GM21825 (cell line): ENCODE results near the gene PTCHD4.
"Not testable (repeated sequence)": the region's sequence is repeated elsewhere in the genome, so short reads cannot be mapped to it uniquely, and the experiment has no call there.

Experiments used
- ATAC-seq: cut with Tn5 transposase; IDR thresholded peaks from one replicate; pipeline ENCODE4 v1.9.1; 2021; ENCODE audit warnings: mild to moderate bottlenecking, moderate library complexity; ENCODE audit not compliant: unreplicated experiment

Gene PTCHD4

DNA sequence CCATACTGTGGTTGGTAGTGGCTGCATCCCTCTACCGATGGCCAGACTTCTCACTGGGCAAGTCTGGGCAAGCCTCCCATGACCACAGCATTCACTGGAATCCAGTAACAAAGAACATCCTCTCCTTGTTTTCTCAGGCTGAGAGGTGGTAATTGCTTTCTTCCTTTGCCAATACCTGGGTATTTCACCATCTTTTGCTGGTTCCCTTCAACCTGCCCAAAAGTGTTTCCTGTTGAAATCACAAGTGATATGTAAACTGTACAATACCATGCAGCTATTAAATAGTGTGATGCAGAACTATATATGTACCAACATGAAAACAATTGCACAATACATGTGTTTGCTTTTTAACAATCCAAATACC, at the start of gene PTCHD4:
TSS of gene PTCHD4 (minus strand) at position 55 of the 364 bp plus-strand sequence. CDS start 42,240 bp downstream, outside the sequence.
- no peak for ATAC-seq

DNA sequence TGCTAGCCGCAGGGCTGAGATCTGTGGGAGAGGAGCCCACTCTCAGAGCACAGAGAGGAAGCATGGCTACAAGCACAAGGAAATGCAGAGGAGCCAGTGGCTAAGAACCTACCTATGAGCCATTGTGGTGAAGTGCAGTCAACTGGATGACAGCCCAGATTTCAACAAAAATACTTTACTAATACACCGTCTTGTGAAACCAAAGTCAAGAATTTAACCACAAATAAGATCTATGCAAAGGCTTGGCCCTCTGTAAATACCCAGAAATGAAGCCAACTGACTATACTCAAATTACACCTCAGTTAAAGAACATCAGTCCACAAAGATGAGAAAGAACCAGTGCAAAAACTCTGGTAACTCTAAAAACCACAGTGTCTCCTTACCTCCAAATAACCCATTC, 40.1 kb upstream of the PTCHD4 start:
- no peak for ATAC-seq

DNA sequence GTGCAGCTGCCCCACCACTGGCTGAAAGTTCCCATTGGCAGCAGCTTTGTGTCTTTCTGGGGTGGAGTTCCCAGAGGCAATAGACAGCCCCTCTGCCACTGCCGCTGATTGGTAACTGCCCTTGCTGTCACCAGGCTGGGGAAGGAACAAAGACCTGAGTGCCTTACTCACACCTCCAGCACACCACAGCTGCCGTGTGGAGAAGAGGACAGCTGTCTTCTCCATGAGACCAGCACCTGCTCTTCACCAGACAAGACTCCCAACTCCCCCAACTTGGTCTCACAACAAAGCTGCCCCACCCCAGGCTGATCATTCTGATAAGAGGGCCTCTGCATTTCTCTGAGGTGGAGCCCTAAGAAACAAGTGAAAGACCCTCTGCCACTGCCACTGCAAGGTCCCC, 39.7 kb upstream of the PTCHD4 start:
- no peak for ATAC-seq

DNA sequence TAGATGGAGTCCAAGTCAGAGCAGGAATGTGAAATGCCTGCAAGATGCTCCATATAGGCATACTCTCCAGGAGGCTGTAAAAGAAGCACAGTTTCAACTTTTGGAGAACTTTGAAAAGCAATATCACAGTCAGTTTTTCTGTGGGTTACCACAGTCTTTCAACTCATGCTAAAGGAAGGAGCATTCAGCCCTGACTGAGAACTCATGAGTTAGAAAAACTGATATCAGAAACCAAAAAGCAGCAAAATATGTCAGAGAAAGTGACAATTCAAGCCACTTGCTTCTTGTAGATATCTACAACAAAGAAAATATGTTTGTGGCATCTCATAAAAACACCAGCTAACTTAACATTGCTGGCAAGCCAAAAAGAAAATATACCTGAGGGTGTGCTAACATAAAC, 36.1 kb upstream of the PTCHD4 start:
- no peak for ATAC-seq

DNA sequence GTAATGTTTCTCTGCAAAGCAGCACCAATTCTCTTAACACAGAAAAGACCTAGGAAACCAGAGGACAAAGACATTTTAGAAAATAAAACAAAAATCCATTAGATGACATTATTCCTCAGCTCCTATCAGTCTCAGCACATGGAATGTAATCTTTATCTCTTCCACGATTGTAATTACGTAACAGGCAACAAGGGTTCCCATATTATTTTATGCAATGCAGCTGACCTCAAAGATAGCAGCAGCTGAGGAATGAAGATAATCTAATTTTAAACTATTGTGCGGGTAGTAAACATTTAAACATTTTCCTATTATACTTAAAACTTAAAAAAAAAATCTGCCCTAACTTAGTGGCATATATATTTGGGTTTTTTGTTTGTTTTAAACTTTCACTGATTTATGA, 33.0 kb upstream of the PTCHD4 start:
- no peak for ATAC-seq

DNA sequence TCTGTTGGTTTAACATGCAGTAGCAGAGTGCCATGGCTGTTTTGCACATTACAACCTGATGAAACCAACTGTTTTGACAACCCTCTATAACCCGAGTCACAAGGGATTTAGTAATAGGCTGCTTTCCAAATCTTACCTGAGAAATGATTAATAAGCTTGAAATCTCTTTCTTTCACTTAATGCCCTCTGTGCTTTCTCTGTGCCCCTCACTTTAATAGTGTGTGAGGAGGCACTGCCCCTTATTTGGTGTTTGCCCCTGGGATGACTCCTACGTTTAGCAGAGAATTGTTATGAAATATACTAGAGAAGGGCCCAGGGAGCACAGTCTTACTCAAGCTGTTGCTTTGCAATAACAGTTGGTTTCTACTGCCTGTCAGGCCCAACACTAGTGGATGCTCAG, 31.0 kb upstream of the PTCHD4 start:
- no peak for ATAC-seq

GRCh38 chr6:48139818-48140614, 29.0 kb upstream of the PTCHD4 start:
- ATAC-seq = no peak

- no peak for ATAC-seq
Measured at GRCh38 chr6:48136856-48137255, 25.9 kb upstream of the PTCHD4 start.

DNA sequence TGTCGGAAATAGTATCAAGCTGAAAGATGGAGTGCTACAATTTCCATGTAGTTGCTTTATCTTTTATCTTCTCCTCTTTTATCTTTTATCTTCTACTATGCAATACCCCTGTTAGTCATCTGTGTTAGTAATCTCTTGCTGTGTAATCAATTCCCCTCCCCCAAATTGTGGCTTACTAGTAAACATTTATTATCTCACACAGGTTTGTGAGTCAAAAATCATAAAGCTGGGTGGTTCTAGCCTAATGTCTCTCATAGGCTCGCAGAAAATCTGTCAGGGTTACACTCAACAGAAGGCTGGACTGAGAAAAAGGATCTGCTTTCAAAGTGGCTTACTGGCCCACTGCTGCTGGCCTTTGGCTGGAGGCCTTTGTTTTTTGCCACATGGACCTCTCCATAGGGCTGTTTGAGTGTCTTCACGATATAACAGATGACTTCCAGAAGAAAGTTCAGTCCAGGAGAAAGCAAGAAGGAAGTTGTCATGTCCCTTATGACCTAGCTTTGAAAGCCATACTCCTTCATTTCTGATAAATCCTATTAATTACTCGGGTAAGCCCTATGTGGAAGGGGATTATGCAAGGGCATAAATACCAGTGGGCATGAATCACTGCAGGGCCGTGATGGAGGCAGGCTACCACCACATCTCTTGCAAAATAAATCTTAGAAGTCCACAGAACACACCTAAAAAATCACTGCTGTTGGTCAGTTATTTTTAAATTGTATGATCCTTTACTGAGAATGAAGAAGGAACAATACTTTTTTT, 24.5 kb upstream of the PTCHD4 start:
- ATAC-seq = no peak

- no peak for ATAC-seq
Measured at GRCh38 chr6:48134246-48134645, 23.2 kb upstream of the PTCHD4 start.

DNA sequence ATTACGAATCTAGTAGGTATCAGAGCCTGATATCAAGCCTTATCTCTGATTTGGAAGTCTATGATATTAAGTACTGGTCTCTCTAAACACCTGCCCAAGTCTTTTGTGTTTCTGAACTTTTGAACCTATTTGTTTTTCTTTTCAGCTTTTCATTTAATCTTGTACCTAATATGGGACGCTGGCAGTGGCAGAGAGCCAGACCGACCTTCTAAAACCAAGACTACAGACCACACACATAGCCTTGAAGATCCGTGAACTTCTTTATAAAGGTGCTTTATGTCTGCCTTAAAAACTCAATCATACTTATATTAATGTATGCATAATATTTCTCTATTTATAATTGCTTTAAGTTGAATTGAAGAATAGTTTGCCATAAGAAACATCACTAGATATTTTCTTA, 12.6 kb upstream of the PTCHD4 start:
- no peak for ATAC-seq

DNA sequence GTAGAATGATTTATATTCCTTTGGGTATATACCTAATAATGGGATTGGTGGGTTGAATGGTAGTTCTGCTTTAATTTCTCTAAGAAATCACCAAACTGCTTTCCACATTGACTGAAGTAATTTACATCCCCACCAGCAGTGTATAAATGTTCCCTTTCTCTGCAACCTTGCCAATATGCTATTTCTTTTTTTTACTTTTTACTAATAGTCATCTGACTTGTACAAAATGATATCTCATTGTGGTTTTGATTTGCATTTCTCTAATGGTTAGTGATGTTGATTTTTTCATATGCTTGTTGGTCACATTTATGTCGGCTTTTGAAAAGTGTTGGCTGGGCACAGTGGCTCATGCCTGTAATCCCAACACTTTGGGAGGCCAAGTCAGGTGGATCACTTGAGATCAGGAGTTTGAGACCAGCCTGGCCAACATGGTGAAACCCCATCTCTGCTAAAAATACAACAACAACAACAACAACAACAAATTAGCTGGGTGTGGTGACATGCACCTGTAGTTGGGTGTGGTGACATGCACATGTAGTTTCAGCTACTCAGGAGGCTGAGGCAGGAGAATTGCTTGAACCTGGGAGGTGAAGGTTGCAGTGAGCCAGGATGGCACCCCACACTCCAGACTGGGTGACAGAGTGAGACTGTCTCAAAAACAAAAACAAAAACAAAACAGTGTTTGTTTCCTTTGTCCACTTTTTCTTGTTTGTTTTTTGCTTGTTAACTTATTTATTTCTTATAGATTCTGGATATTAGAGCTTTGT, 11.2 kb upstream of the PTCHD4 start:
- ATAC-seq = not testable (repeated sequence)

DNA sequence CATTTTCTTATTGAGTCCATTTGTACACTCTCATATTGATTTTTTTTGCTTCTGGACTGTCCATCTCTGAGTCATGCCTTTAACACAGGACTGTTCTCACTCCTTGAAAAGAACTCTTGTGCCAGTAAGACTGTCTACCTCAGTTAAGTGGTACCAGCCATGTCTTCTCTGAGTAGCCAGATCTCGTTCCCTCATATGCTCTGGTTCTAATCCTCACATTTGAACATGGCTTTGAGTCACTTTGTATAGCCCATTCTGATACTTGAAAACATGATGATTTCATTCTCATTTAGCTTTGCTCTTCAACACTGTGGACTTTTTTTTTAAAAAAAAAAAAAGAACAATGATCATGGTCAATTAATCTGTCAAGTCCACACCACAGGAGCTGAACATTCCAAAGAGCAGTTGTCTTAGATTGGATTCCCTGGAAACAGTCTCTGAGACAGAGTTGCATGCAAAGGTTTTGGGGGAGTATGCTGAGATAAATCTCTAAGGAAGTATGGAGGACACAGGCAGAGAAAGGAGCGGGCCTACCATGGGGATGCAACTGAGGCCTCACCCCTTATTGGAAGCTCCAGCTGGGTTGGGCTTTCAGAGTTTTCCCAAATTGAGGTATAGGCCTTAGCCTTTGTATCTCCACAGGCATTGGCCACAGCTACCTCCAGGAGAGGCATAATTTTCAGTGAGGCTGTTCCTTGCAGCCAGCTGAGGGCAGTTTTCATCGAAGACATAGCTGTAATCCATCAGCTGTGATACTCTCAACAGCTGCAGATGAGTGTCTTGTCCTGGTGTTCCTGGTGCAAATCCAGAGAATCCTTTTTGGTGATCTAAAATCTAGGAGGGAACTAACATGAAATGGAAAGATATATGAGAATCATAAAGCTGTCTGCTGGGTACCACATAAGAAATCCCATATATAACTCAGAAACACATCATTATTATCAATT, 6.0 kb upstream of the PTCHD4 start:
- ATAC-seq = no peak

GRCh38 chr6:48113130-48113529, 2.1 kb upstream of the PTCHD4 start:
- no peak for ATAC-seq

- no peak for ATAC-seq
Measured at GRCh38 chr6:48111575-48111974, 578 bp upstream of the PTCHD4 start.

DNA sequence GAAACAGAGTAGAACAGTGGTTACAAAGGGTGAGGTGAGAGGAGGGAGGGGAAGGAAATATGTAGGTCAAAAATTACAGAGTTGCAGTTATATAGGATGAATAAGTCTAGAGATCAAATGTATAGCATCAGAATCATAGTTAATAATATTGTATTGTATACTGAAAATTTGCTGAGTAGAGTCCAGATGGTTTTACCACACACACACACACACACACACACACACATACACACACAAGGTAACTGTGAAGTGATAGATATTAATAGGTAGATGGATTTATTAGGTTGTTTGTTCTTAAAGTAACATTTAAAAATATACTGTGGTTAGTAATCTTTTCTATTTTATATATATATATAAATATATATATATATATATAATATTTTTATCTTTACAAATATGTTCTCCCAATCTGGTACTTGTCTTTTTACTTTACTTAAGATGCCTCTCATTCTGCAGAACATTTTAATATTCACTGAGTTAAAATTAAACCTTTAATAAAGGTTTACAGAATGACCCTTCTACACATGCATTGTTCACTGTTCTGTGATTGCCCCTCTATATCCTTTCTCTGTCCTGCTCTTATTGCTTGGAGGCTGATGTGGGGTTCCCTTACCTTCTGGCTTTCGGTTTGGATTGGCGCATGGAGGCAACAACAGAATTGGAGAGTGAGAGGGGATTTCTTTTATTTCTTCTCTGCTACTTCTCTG, 408 bp downstream of the PTCHD4 start:
- no peak for ATAC-seq

DNA sequence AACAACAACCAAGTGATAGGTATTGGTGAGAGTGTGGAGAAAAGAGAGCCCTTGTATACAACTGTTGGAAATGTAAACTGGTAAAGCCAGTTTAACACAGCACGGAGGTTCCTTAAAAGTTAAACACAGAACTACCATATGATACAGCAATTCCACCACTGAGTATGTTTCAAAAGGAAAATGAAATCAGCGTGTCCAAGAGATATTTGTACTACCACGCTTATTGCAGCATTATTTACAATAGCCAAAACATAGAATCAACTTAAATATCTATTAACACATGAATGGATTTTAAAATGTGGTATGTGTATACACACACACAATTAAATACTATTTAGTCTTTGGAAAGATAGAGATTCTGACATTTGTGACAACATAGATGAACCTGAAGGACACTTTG, 1.1 kb downstream of the PTCHD4 start:
- no peak for ATAC-seq

DNA sequence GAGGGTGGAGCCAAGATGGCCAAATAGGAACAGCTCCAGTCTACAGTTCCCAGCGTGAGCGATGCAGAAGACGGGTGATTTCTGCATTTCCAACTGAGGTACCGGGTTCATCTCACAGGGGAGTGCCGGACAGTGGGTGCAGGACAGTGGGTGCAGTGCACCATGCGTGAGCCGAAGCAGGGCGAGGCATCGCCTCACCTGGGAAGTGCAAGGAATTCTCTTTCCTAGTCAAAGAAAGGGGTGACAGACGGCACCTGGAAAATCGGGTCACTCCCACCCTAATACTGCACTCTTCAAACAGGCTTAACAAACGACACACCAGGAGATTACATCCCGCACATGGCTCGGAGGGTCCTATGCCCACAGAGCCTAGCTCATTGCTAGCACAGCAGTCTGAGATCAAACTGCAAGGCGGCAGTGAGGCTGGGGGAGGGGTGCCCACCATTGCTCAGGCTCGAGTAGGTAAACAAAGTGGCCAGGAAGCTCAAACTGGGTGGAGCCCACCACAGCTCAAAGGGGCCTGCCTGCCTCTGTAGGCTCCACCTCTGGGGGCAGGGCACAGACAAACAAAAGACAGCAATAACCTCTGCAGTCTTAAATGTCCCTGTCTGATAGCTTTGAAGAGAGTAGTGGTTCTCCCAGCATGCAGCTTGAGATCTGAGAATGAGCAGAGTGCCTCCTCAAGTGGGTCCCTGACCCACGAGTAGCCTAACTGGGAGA, 8.4 kb downstream of the PTCHD4 start:
- not testable (repeated sequence) for ATAC-seq

- ATAC-seq = peak; percentile 75
Measured at GRCh38 chr6:48101290-48101689, 9.7 kb downstream of the PTCHD4 start.
